Keratinocyte (primary cell): ENCODE data around the gene CDHR1. TPM values are rescaled to one million over a fixed set of nuclear protein-coding genes. Genes with fewer than 3 reads are reported as not detected.

Source experiments
- DNase-seq: peaks from one replicate; pipeline ENCODE4 v3.0.0-alpha.2; 2011; ENCODE audit warnings: low read depth, missing footprints, low spot score
- FAIRE-seq: peaks from 2 replicates; lab custom pipeline; 2011; peaks lifted over from hg19 to GRCh38; lab: Jason Lieb, UNC
- H2AFZ ChIP-seq: 2 replicates; pipeline ENCODE4 v1.6.0; 2012; ENCODE audit warnings: low read length, control low read depth, inconsistent platforms; ENCODE audit not compliant: control insufficient read depth
- H3K27ac ChIP-seq: 2 replicates; pipeline ENCODE4 v1.5.1; 2011; ENCODE audit warnings: low read length; ENCODE audit not compliant: control insufficient read depth, insufficient read depth
- H3K27me3 ChIP-seq: 3 replicates; pipeline ENCODE4 v1.6.0; 2011; ENCODE audit warnings: low read length; ENCODE audit not compliant: control insufficient read depth, insufficient read depth; ENCODE audit errors: extremely low read depth
- H3K36me3 ChIP-seq, 2 experiments: 2 replicates in 1 of 2; 3 replicates in 1 of 2; pipeline ENCODE4 v1.5.1; 2011; ENCODE audit warnings: low read length in 2 of 2, mild to moderate bottlenecking in 1 of 2; ENCODE audit not compliant: control insufficient read depth in 2 of 2, insufficient read depth in 2 of 2; ENCODE audit errors: extremely low read depth in 1 of 2
- H3K4me1 ChIP-seq: 3 replicates; pipeline ENCODE4 v1.5.1; 2011; ENCODE audit warnings: low read length; ENCODE audit not compliant: control insufficient read depth, insufficient read depth; ENCODE audit errors: extremely low read depth
- H3K4me2 ChIP-seq: 3 replicates; pipeline ENCODE4 v1.6.0; 2011; ENCODE audit warnings: low read depth, low read length; ENCODE audit not compliant: control insufficient read depth, insufficient read depth; ENCODE audit errors: extremely low read depth
- H3K4me3 ChIP-seq, 3 experiments: fragments of 200-600 bp in 1 of 3; sonication (generic) in 1 of 3; 2 replicates in 2 of 3; 3 replicates in 1 of 3; pipeline ENCODE4 v1.5.1; 2011 to 2016; ENCODE audit warnings: low read length in 3 of 3, mild to moderate bottlenecking in 3 of 3, control low read depth in 2 of 3, inconsistent platforms in 1 of 3, low read depth in 1 of 3, mixed read lengths in 1 of 3, mixed run types in 1 of 3, moderate library complexity in 1 of 3; ENCODE audit not compliant: control insufficient read depth in 2 of 3, insufficient read depth in 2 of 3; ENCODE audit errors: extremely low read depth in 1 of 3
- H3K79me2 ChIP-seq: 2 replicates; pipeline ENCODE4 v1.6.0; 2012; ENCODE audit warnings: low read length; ENCODE audit not compliant: control insufficient read depth, insufficient read depth
- H3K9ac ChIP-seq: 3 replicates; pipeline ENCODE4 v1.6.0; 2011; ENCODE audit warnings: low read length; ENCODE audit not compliant: control insufficient read depth, insufficient read depth; ENCODE audit errors: extremely low read depth
- H3K9me1 ChIP-seq: 3 replicates; pipeline ENCODE4 v1.6.0; 2011; ENCODE audit warnings: low read length; ENCODE audit not compliant: control insufficient read depth, insufficient read depth; ENCODE audit errors: extremely low read depth
- H3K9me3 ChIP-seq: 2 replicates; pipeline ENCODE4 v1.5.1; 2012; ENCODE audit warnings: low read depth, low read length; ENCODE audit not compliant: control insufficient read depth
- H4K20me1 ChIP-seq: 3 replicates; pipeline ENCODE4 v1.6.0; 2011; ENCODE audit warnings: low read length; ENCODE audit not compliant: control insufficient read depth, insufficient read depth; ENCODE audit errors: extremely low read depth
- CTCF ChIP-seq, 3 experiments: IDR thresholded peaks in 1 of 3; conservative IDR thresholded peaks in 1 of 3; optimal IDR thresholded peaks in 1 of 3; 2 replicates in 2 of 3; 3 replicates in 1 of 3; pipeline versions ENCODE3 to v1.5.1; 2011; ENCODE audit warnings: low read length in 3 of 3, mild to moderate bottlenecking in 3 of 3, moderate library complexity in 2 of 3, control low read depth in 1 of 3, inconsistent platforms in 1 of 3; ENCODE audit not compliant: insufficient read depth in 2 of 3; ENCODE audit errors: extremely low read depth in 1 of 3
- EZH2 ChIP-seq: IDR thresholded peaks from one replicate; pipeline ENCODE4 v1.6.1; 2012; ENCODE audit warnings: inconsistent platforms, mild to moderate bottlenecking, low read length, moderate library complexity
- dilution Hi-C: fragments of 300-500 bp; cut with MboI; formaldehyde crosslinking; loops from one replicate; pipeline ENCODE4 v1.7.0; 2020; ENCODE audit warnings: low sequenced_read_pairs; ENCODE audit not compliant: extremely low pct_ligation_motif_present
- polyA plus RNA-seq, 5 experiments: library from polyadenylated mRNA; depleted of rRNA in 3 of 5; stranded (reverse) in 3 of 5; stranded (forward) in 1 of 5; unstranded in 1 of 5; fragments of >200 nt; gene quantifications; 1 replicate in 1 of 5; 2 replicates in 3 of 5; 3 replicates in 1 of 5; pipeline versions ENCODE4 v1.2.1 to v1.2.3, GENCODE V29; 2011 to 2012; ENCODE audit warnings: missing spikeins in 2 of 5, low read depth in 1 of 5, low replicate concordance in 1 of 5

The CDHR1 gene
- polyA plus RNA-seq, 1 donor (not counting 4 experiments of a cell fraction or from before 2014, with no cell fraction given): 5.2 TPM

DNA sequence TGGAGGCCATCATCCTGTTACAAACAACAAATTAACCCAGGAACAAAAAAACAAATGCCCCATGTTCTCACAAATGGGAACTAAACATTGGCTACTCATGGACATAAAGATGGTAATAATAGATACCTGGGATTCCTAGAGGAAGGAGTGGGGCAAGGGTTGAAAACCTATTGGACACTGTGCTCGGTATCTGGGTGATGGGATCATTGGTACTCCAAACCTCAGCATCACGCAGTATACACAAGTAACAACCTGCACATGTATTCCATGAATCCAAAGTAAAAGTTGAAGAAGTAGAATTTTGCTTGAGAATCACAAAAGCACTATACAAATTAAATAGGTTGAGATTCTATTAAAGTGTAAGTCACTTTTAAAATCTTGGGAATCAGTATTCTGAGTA is 38.3 kb upstream of the CDHR1 start:
- no peak for FAIRE-seq
- TF ChIP-seq CTCF (optimal IDR thresholded peaks at IDR 0.05 in 1 of 3, IDR thresholded peaks at IDR 0.05 in 1 of 3, conservative IDR thresholded peaks at IDR 0.05 in 1 of 3; ENCODE audit: extremely low read depth in 1 of 3, insufficient read depth in 2 of 3, low read length in 3 of 3) (no peak), EZH2 (no peak)
- dilution Hi-C loops: no loop called here

DNA sequence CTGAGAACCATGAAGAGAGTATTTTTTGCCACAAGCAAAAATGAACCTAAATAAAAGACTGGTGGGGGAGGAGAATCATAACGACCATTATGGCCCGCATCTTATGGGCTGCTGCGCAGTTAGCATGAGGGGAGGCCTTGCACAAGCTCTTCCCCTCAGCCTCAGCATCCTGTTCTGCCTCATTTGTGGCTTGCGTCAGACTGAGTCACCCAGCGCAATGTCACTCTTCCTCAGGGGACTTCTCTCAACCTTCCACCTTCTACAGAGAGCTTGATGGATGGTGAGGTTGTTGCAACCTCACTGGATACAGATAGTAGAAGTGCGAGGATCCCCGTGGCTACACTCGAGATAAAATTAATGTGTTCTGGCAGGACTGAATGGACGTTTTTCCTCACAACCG is 37.6 kb upstream of the CDHR1 start:
- H3K79me2 ChIP-seq: no peaks in the 10 kb centered on the region
- no peaks in the 10 kb centered on the region for H3K9me3 ChIP-seq
- H4K20me1 ChIP-seq: no peaks in the 10 kb centered on the region
- TF ChIP-seq CTCF (optimal IDR thresholded peaks at IDR 0.05 in 1 of 3, IDR thresholded peaks at IDR 0.05 in 1 of 3, conservative IDR thresholded peaks at IDR 0.05 in 1 of 3; ENCODE audit: extremely low read depth in 1 of 3, insufficient read depth in 2 of 3, low read length in 3 of 3) (no peak), EZH2 (no peak)
- no peak overlapping the region for H2AFZ ChIP-seq
- H3K4me1 ChIP-seq: peaks cover 3% of the 10 kb centered on the region
- DNase-seq: no peak
- peaks cover 7 to 16% of the 10 kb centered on the region in 2 experiments for H3K36me3 ChIP-seq
- H3K4me2 ChIP-seq: no peak overlapping the region
- no peak overlapping the region for H3K27ac ChIP-seq
- no peak for FAIRE-seq
- no peaks in the 10 kb centered on the region for H3K9me1 ChIP-seq
- dilution Hi-C loops: no loop called here
- H3K27me3 ChIP-seq: no peaks in the 10 kb centered on the region
- no peak overlapping the region for H3K4me3 ChIP-seq
- no peak overlapping the region for H3K9ac ChIP-seq

More for the DNA sequence above, 38.3 kb upstream of the CDHR1 start:
- H3K4me1 ChIP-seq: peaks cover 3% of the 10 kb centered on the region
- H3K4me2 ChIP-seq: no peak overlapping the region
- H3K9ac ChIP-seq: no peak overlapping the region
- no peaks in the 10 kb centered on the region for H3K27me3 ChIP-seq
- H4K20me1 ChIP-seq: no peaks in the 10 kb centered on the region
- no peak overlapping the region for H2AFZ ChIP-seq
- peaks cover 7 to 17% of the 10 kb centered on the region in 2 experiments for H3K36me3 ChIP-seq
- no peaks in the 10 kb centered on the region for H3K79me2 ChIP-seq
- H3K9me3 ChIP-seq: no peaks in the 10 kb centered on the region
- no peak for DNase-seq
- H3K4me3 ChIP-seq: no peak overlapping the region
- no peaks in the 10 kb centered on the region for H3K9me1 ChIP-seq
- H3K27ac ChIP-seq: no peak overlapping the region
